ENCODE data around the gene ROR1.
"Not testable (repeated sequence)": the region's sequence is repeated elsewhere in the genome, so short reads cannot be mapped to it uniquely, and the experiment has no call there.

Gene ROR1

GRCh38 chr1:63824451-63824850 is 50.6 kb downstream of the ROR1 start:
- ATAC-seq = no peak
- DNase-seq = no peak

GRCh38 chr1:63825111-63825510 is 51.3 kb downstream of the ROR1 start:
- ATAC-seq = no peak
- no peak for DNase-seq

- not testable (repeated sequence) for ATAC-seq, DNase-seq
Measured at GRCh38 chr1:63826246-63826861, 52.5 kb downstream of the ROR1 start.

- DNase-seq (no peak), ATAC-seq (no peak)
Measured at GRCh38 chr1:63827411-63828321, 53.8 kb downstream of the ROR1 start.

- DNase-seq (no peak), ATAC-seq (no peak)
Measured at GRCh38 chr1:63828322-63829044, 54.7 kb downstream of the ROR1 start.

GRCh38 chr1:63829349-63830327 is 55.8 kb downstream of the ROR1 start:
- DNase-seq = no peak
- no peak for ATAC-seq

GRCh38 chr1:63831409-63831808 is 57.6 kb downstream of the ROR1 start:
- no peak for ATAC-seq
- DNase-seq = no peak

GRCh38 chr1:63833363-63834119 is 59.7 kb downstream of the ROR1 start:
- DNase-seq (no peak), ATAC-seq (no peak)

- no peak for ATAC-seq
- DNase-seq = no peak
Measured at GRCh38 chr1:63835128-63835527, 61.3 kb downstream of the ROR1 start.

- DNase-seq = no peak
Measured at GRCh38 chr1:63836374-63836773, 62.6 kb downstream of the ROR1 start.

GRCh38 chr1:63836830-63837229 is 63.0 kb downstream of the ROR1 start:
- ATAC-seq = no peak
- no peak for DNase-seq

More at GRCh38 chr1:63836374-63836773, 62.6 kb downstream of the ROR1 start:
- ATAC-seq = no peak

- no peak for ATAC-seq
- DNase-seq = no peak
Measured at GRCh38 chr1:63843010-63843409, 69.2 kb downstream of the ROR1 start.

- ATAC-seq = no peak
- DNase-seq = no peak
Measured at GRCh38 chr1:63843884-63844283, 70.1 kb downstream of the ROR1 start.

GRCh38 chr1:63845346-63845745 is 71.5 kb downstream of the ROR1 start:
- DNase-seq (no peak), ATAC-seq (no peak)

GRCh38 chr1:63847308-63847910 is 73.6 kb downstream of the ROR1 start:
- no peak for ATAC-seq
- DNase-seq = no peak

- DNase-seq (no peak), ATAC-seq (no peak)
Measured at GRCh38 chr1:63848733-63849132, 74.9 kb downstream of the ROR1 start.

GRCh38 chr1:63849149-63849548 is 75.3 kb downstream of the ROR1 start:
- no peak for ATAC-seq
- DNase-seq = no peak

- ATAC-seq (no peak), DNase-seq (no peak)
Measured at GRCh38 chr1:63854091-63854490, 80.3 kb downstream of the ROR1 start.

GRCh38 chr1:63855942-63856341 is 82.1 kb downstream of the ROR1 start:
- ATAC-seq (no peak), DNase-seq (no peak)

- ATAC-seq = no peak
- no peak for DNase-seq
Measured at GRCh38 chr1:63856924-63857323, 83.1 kb downstream of the ROR1 start.

- DNase-seq = no peak
- no peak for ATAC-seq
Measured at GRCh38 chr1:63857478-63857877, 83.7 kb downstream of the ROR1 start.

Measured in stimulated activated naive CD8-positive, alpha-beta T cell treated with anti-CD3 and anti-CD28 coated beads, Interleukin-15, Interleukin-2, amounts not matched to agents 100 U/mL and 50 U/mL, for 24 hours (primary cell).